ENCODE data around the gene EEIG2. TPM values are rescaled to one million over a fixed set of nuclear protein-coding genes. Genes with fewer than 3 reads are reported as not detected.
"Not testable (repeated sequence)": the region's sequence is repeated elsewhere in the genome, so short reads cannot be mapped to it uniquely, and the experiment has no call there.

EEIG2 gene
- total RNA-seq (ENCODE audit: unreplicated experiment), result 18.8 TPM
- long read RNA-seq, partial matches to known transcripts, result 1 of 1 reads
- long read RNA-seq, other reads (novel, unspliced or antisense), result 0 of 1 reads

DNA sequence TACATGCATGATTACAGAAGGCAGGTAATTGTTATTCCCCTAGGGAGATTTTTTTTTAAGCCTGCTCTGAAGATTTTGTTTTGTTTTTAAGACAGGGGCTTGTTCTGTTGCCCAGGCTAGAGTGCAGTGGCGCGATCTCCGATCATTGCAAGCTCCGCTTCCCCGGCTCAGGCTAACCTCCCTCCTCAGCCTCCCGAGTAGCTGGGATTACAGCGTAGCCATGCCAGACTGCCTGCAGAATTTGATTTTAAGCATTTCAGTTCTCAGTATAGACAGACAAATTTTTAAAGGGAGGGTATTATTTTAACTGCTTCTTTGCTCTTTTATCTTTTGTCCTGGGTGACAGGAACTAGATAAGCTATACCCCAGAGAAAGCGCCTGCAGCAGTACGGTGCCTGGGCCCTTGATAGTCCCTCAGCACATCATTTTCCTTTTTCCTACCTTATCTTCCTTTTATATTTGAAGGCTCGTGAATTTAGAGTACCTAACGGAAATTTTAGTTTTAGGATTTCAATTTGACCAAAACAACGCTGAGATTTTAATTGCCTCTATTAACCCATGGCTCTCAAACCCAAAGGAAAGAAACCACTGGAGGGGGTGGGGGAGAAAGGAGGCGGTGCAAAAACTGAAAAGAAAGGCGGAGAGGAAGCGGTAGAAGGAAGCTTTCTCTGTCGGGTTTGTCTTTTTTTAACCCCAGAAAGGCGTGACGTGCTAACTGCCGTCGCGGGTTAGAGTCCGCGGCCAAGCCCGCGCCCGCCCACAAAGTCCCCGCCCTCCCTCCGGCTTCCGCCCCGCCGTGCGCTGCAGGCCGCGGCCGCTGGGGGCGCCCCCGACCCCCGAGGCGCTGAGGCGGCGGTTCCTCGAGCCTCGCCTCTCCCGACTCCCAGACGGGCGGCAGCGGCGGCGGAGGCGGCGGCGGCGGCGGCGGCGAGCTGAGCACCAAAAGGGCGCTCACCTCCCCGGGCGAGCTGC lies at the start of gene EEIG2:
TSS of gene EEIG2 (plus strand) at position 886 of the 972 bp plus-strand sequence. CDS start 329 bp downstream, outside the sequence.
- peaks cover 2% of the 10 kb centered on the region for H3K27me3 Mint-ChIP-seq (ENCODE audit: unreplicated experiment)
- H3K4me1 Mint-ChIP-seq (ENCODE audit: unreplicated experiment), result peaks cover 27% of the 10 kb centered on the region
- H3K27ac Mint-ChIP-seq (ENCODE audit: unreplicated experiment), result peak within 1 kb of the TSS; percentile 93
- H3K9me3 Mint-ChIP-seq (ENCODE audit: unreplicated experiment), result no peaks in the 10 kb centered on the region
- peak; percentile 98 for DNase-seq (ENCODE audit: low spot score)
- H3K4me3 Mint-ChIP-seq (ENCODE audit: unreplicated experiment), result peak within 1 kb of the TSS; percentile 98
- no peaks in the 10 kb centered on the region for H3K36me3 Mint-ChIP-seq (ENCODE audit: low read depth, unreplicated experiment)
- TF ChIP-seq CTCF (IDR thresholded peaks at IDR 0.05; ENCODE audit: unreplicated experiment), result peak; percentile 85

GRCh38 chr1:108511764-108512163 lies 48.1 kb upstream of the EEIG2 start:
- no peaks in the 10 kb centered on the region for H3K9me3 Mint-ChIP-seq (ENCODE audit: unreplicated experiment)
- H3K36me3 Mint-ChIP-seq (ENCODE audit: low read depth, unreplicated experiment), result no peaks in the 10 kb centered on the region

GRCh38 chr1:108512239-108513043 lies 47.5 kb upstream of the EEIG2 start:
- DNase-seq (ENCODE audit: low spot score), result no peak
- TF ChIP-seq CTCF (IDR thresholded peaks at IDR 0.05; ENCODE audit: unreplicated experiment), result peak; percentile 79
- no peaks in the 10 kb centered on the region for H3K36me3 Mint-ChIP-seq (ENCODE audit: low read depth, unreplicated experiment)
- H3K4me1 Mint-ChIP-seq (ENCODE audit: unreplicated experiment), result no peaks in the 10 kb centered on the region
- H3K27me3 Mint-ChIP-seq (ENCODE audit: unreplicated experiment), result peaks cover 2% of the 10 kb centered on the region
- H3K9me3 Mint-ChIP-seq (ENCODE audit: unreplicated experiment), result no peaks in the 10 kb centered on the region
- no peak overlapping the region for H3K27ac Mint-ChIP-seq (ENCODE audit: unreplicated experiment)
- no peak overlapping the region for H3K4me3 Mint-ChIP-seq (ENCODE audit: unreplicated experiment)

More at GRCh38 chr1:108511764-108512163, 48.1 kb upstream of the EEIG2 start:
- no peak overlapping the region for H3K27ac Mint-ChIP-seq (ENCODE audit: unreplicated experiment)
- H3K4me1 Mint-ChIP-seq (ENCODE audit: unreplicated experiment), result no peaks in the 10 kb centered on the region
- DNase-seq (ENCODE audit: low spot score), result no peak
- peaks cover 2% of the 10 kb centered on the region for H3K27me3 Mint-ChIP-seq (ENCODE audit: unreplicated experiment)
- no peak overlapping the region for H3K4me3 Mint-ChIP-seq (ENCODE audit: unreplicated experiment)
- TF ChIP-seq CTCF (IDR thresholded peaks at IDR 0.05; ENCODE audit: unreplicated experiment), result no peak

- no peak for DNase-seq (ENCODE audit: low spot score)
- TF ChIP-seq CTCF (IDR thresholded peaks at IDR 0.05; ENCODE audit: unreplicated experiment), result no peak
- no peaks in the 10 kb centered on the region for H3K4me1 Mint-ChIP-seq (ENCODE audit: unreplicated experiment)
- H3K36me3 Mint-ChIP-seq (ENCODE audit: low read depth, unreplicated experiment), result no peaks in the 10 kb centered on the region
- no peak overlapping the region for H3K4me3 Mint-ChIP-seq (ENCODE audit: unreplicated experiment)
- H3K27me3 Mint-ChIP-seq (ENCODE audit: unreplicated experiment), result peaks cover 2% of the 10 kb centered on the region
- no peak overlapping the region for H3K27ac Mint-ChIP-seq (ENCODE audit: unreplicated experiment)
- no peaks in the 10 kb centered on the region for H3K9me3 Mint-ChIP-seq (ENCODE audit: unreplicated experiment)
Observed at GRCh38 chr1:108513044-108513415, 46.9 kb upstream of the EEIG2 start.

GRCh38 chr1:108513914-108514313 lies 46.0 kb upstream of the EEIG2 start:
- not testable (repeated sequence) for H3K36me3 Mint-ChIP-seq (ENCODE audit: low read depth, unreplicated experiment); H3K27me3 Mint-ChIP-seq (ENCODE audit: unreplicated experiment); H3K4me3 Mint-ChIP-seq (ENCODE audit: unreplicated experiment); H3K9me3 Mint-ChIP-seq (ENCODE audit: unreplicated experiment); H3K4me1 Mint-ChIP-seq (ENCODE audit: unreplicated experiment); DNase-seq (ENCODE audit: low spot score); H3K27ac Mint-ChIP-seq (ENCODE audit: unreplicated experiment)

DNA sequence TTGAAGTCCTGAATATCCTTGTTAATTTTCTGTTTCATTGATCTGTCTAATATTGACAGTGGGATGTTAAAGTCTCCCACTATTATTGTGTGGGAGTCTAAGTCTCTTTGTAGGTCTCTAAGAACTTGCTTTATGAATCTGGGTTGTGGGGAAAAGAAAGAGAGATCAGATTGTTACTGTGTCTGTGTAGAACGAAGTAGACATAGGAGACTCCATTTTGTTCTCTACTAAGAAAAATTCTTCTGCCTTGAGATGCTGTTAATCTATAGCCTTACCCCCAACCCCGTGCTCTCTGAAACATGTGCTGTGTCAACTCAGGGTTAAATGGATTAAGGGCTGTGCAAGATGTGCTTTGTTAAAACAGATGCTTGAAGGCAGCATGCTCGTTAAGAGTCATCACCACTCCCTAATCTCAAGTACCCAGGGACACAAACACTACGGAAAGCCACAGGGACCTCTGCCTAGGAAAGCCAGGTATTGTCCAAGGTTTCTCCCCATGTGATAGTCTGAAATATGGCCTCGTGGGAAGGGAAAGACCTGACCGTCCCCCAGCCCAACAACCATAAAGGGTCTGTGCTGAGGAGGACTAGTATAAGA lies 42.5 kb upstream of the EEIG2 start:
- H3K4me1 Mint-ChIP-seq (ENCODE audit: unreplicated experiment); H3K36me3 Mint-ChIP-seq (ENCODE audit: low read depth, unreplicated experiment); H3K9me3 Mint-ChIP-seq (ENCODE audit: unreplicated experiment); H3K27ac Mint-ChIP-seq (ENCODE audit: unreplicated experiment); H3K4me3 Mint-ChIP-seq (ENCODE audit: unreplicated experiment); H3K27me3 Mint-ChIP-seq (ENCODE audit: unreplicated experiment); DNase-seq (ENCODE audit: low spot score): not testable (repeated sequence)
